ENCODE data around the gene MAP2K3. TPM values are rescaled to one million over a fixed set of nuclear protein-coding genes. Genes with fewer than 3 reads are reported as not detected.
"Not testable (repeated sequence)": the region's sequence is repeated elsewhere in the genome, so short reads cannot be mapped to it uniquely, and the experiment has no call there.

Gene MAP2K3
- polyA plus RNA-seq, 1 donor from 2014 or later: 5.3 TPM

DNA sequence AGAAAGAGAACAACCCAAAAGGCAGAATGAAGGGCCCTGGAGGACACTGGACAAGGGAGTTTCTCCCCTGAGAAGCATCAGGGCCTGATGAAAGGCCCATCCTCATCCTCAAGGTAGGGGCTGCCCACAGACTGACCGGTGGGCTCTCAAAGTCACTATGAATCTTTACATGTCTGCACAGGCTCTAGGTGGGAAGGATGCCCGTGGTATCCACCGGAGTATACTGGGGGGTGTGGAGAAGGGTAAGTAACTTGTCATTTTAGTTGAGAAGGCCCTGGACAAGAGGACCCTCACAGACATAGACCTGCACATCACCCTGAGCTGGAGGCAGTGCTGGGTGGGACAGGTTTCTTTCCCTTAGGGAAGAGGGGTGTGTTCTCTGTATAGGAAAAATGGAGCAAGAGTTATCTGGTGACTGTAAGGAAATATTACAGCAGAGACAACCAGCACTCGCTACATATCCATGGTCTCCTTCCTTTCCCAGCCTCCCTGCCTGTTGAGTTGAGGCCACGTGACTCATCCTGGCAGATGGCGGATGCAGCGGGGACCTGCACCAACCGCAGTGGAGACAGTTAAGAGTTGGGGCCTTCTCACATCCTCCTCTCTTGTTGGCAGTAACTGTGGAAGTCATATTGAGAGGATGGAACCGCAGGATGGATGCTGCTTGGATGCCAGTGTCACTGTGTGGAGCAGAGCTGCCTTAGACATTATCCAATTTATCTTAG, 46.1 kb downstream of the MAP2K3 start:
- TF ChIP-seq MXI1 (conservative IDR thresholded peaks at IDR 0.05; ENCODE audit: poor library complexity, severe bottlenecking) (no peak), POLR2AphosphoS5 (IDR thresholded peaks at IDR 0.05) (no peak), EZH2 (IDR thresholded peaks at IDR 0.05; ENCODE audit: borderline replicate concordance, insufficient read depth, low read length, poor library complexity, severe bottlenecking) (no peak), RAD21 (conservative IDR thresholded peaks at IDR 0.05) (no peak), SMC3 (conservative IDR thresholded peaks at IDR 0.05; ENCODE audit: poor library complexity) (no peak), TAF1 (IDR thresholded peaks at IDR 0.05; ENCODE audit: low read depth) (no peak), EP300 (conservative IDR thresholded peaks at IDR 0.05; ENCODE audit: poor library complexity, severe bottlenecking) (no peak), CTCF (IDR thresholded peaks at IDR 0.05; ENCODE audit: poor library complexity, severe bottlenecking) (no peak)
- TF ChIP-seq, protein P1, sequence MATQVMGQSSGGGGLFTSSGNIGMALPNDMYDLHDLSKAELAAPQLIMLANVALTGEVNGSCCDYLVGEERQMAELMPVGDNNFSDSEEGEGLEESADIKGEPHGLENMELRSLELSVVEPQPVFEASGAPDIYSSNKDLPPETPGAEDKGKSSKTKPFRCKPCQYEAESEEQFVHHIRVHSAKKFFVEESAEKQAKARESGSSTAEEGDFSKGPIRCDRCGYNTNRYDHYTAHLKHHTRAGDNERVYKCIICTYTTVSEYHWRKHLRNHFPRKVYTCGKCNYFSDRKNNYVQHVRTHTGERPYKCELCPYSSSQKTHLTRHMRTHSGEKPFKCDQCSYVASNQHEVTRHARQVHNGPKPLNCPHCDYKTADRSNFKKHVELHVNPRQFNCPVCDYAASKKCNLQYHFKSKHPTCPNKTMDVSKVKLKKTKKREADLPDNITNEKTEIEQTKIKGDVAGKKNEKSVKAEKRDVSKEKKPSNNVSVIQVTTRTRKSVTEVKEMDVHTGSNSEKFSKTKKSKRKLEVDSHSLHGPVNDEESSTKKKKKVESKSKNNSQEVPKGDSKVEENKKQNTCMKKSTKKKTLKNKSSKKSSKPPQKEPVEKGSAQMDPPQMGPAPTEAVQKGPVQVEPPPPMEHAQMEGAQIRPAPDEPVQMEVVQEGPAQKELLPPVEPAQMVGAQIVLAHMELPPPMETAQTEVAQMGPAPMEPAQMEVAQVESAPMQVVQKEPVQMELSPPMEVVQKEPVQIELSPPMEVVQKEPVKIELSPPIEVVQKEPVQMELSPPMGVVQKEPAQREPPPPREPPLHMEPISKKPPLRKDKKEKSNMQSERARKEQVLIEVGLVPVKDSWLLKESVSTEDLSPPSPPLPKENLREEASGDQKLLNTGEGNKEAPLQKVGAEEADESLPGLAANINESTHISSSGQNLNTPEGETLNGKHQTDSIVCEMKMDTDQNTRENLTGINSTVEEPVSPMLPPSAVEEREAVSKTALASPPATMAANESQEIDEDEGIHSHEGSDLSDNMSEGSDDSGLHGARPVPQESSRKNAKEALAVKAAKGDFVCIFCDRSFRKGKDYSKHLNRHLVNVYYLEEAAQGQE (IDR thresholded peaks at IDR 0.05; ENCODE audit: borderline replicate concordance): no peak
- Histone ChIP-seq H3K9me3 (ENCODE audit: low read length) (no peaks in the 10 kb centered on the region), H4K20me1 (ENCODE audit: insufficient read depth) (no peaks in the 10 kb centered on the region), H3K9ac (ENCODE audit: low read length) (no peak overlapping the region), H3K27ac (ENCODE audit: low read length) (no peak overlapping the region), H3K4me2 (ENCODE audit: low read length) (no peak overlapping the region), H3K9me2 (ENCODE audit: insufficient read depth, low read length) (no peaks in the 10 kb centered on the region), H3F3A (ENCODE audit: insufficient read depth, low read length, poor library complexity, severe bottlenecking) (no peaks in the 10 kb centered on the region), H2AFZ (ENCODE audit: low read depth, low read length) (no peak overlapping the region), H3K27me3 (ENCODE audit: insufficient read depth, low read depth, low read length) (no peaks in the 10 kb centered on the region), H3K4me3 (ENCODE audit: low read length) (no peak overlapping the region), H3K36me3 (ENCODE audit: insufficient read depth, low read length) (no peaks in the 10 kb centered on the region), H3K79me2 (replicated peaks; ENCODE audit: insufficient read depth, low read length) (no peaks in the 10 kb centered on the region)

DNA sequence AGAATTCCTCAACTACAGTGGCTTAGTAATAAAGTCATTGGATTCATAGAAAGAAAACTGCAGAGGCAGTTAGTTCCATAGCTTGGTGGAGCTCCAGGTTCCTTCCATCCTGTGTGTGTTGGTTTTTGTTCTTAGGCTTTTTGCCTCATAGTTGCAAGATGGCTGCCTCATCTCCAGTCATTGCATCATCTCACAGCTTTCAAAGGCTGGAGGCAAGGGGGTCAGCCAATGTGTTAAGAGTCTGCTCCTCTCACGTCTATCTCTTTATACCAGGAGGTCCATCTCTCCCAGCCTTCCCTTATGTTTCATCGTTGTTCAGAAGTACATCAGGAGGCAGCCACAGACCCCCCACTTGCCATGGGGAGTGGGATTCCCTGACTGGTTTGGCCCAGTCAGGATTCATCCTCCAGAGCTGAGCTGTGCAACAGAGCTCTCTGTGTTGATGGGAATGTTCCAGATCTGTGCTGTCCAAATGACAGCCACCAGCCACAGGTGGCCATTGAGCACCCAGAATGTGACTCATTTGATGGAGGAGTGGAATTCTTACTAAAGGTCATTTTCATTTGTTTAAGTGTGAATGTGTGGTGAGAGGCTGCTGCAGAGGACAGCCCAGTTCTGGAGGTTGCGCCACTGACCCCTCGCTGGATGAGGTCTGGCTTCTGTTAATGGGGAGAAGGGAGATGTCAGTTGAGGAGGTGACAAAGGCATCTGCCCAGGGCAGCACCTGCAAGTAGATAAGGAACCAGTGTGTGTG, 52.2 kb downstream of the MAP2K3 start:
- not testable (repeated sequence) for H3K27me3 ChIP-seq (ENCODE audit: insufficient read depth, low read depth, low read length); H3K9me3 ChIP-seq (ENCODE audit: low read length); H3K4me2 ChIP-seq (ENCODE audit: low read length); H2AFZ ChIP-seq (ENCODE audit: low read depth, low read length); H3K79me2 ChIP-seq (replicated peaks; ENCODE audit: insufficient read depth, low read length); H3K27ac ChIP-seq (ENCODE audit: low read length); H4K20me1 ChIP-seq (ENCODE audit: insufficient read depth); H3K9me2 ChIP-seq (ENCODE audit: insufficient read depth, low read length); H3K36me3 ChIP-seq (ENCODE audit: insufficient read depth, low read length); H3F3A ChIP-seq (ENCODE audit: insufficient read depth, low read length, poor library complexity, severe bottlenecking); H3K4me3 ChIP-seq (ENCODE audit: low read length); H3K9ac ChIP-seq (ENCODE audit: low read length)

DNA sequence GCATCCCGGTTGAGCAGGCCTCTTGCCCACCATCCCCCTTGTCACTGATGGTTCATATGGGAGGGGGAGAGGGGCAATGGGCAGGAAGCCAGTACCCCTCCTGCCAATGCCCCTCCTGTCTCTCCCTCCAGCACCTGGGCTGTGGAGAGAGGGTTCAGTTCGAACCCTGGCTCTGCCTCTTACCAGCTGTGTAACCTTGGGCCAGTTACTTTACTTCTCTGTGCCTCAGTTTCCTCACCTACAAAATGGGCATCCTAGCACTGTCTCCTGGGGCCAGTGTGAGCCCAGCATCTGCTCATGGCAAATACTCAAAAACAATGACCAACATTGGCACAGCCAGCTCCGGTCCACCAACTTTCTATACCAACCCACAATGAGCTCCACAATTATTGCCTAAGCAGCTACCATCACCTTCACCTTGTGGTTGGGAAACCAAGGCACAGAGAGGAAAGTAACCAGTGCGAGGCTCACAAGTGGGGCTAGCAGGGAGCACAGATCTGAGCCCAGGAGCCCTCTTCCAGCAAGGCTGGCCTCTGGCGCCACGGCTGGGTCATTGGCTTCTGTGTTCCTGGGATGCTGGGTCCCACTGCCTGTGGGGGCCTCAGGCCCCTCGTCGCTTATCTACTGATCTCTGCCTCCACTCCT, 53.6 kb downstream of the MAP2K3 start:
- H3K4me3 ChIP-seq (ENCODE audit: low read length); H3K27ac ChIP-seq (ENCODE audit: low read length); H3K9ac ChIP-seq (ENCODE audit: low read length); H3K9me3 ChIP-seq (ENCODE audit: low read length); H2AFZ ChIP-seq (ENCODE audit: low read depth, low read length); H3F3A ChIP-seq (ENCODE audit: insufficient read depth, low read length, poor library complexity, severe bottlenecking); H3K36me3 ChIP-seq (ENCODE audit: insufficient read depth, low read length); H3K79me2 ChIP-seq (replicated peaks; ENCODE audit: insufficient read depth, low read length); H4K20me1 ChIP-seq (ENCODE audit: insufficient read depth); H3K27me3 ChIP-seq (ENCODE audit: insufficient read depth, low read depth, low read length); H3K9me2 ChIP-seq (ENCODE audit: insufficient read depth, low read length); H3K4me2 ChIP-seq (ENCODE audit: low read length): not testable (repeated sequence)

Measured in neural cell (in vitro differentiated cells).